Right lobe of liver (tissue), 6 donors: Measurements from ENCODE around the gene TOR4A. TPM values are rescaled to one million over a fixed set of nuclear protein-coding genes. Genes with fewer than 3 reads are reported as not detected.

Experiments
- ATAC-seq, 4 donors: fragments of 200-7000 bp; cut with Tn5 transposase; one replicate each; pipeline ENCODE4 v1.9.1; 2020; ENCODE audit warnings: mild to moderate bottlenecking in 4 of 4, moderate library complexity in 4 of 4
- DNase-seq, 3 donors: peaks; one replicate each; pipeline ENCODE4 v3.0.0-alpha.2; 2020
- H3K27ac ChIP-seq, 3 donors: fragments of 200-600 bp; one replicate each; pipeline ENCODE4 v1.8.0; 2022
- H3K27me3 ChIP-seq, 2 donors: fragments of 200-600 bp; one replicate each; pipeline ENCODE4 v1.8.0; 2022
- H3K36me3 ChIP-seq, 4 donors: fragments of 200-600 bp; sonication (generic) in 1 of 4; one replicate each; pipeline versions ENCODE4 v1.5.1 to v1.8.0; 2017 to 2022; ENCODE audit warnings: control low read depth in 1 of 4
- H3K4me1 ChIP-seq, 4 donors: fragments of 200-600 bp; sonication (generic) in 1 of 4; one replicate each; pipeline versions ENCODE4 v1.5.1 to v1.8.0; 2017 to 2022; ENCODE audit warnings: control low read depth in 1 of 4
- H3K4me3 ChIP-seq, 3 donors: fragments of 200-600 bp; one replicate each; pipeline ENCODE4 v1.8.0; 2022
- H3K9me3 ChIP-seq, 4 donors: fragments of 200-600 bp; sonication (generic) in 1 of 4; one replicate each; pipeline versions ENCODE4 v1.5.1 to v1.8.0; 2017 to 2022; ENCODE audit warnings: control low read depth in 1 of 4
- POLR2A ChIP-seq: fragments of 450-650 bp; IDR thresholded peaks from one replicate; pipeline ENCODE4 v1.6.1; 2017; ENCODE audit warnings: antibody characterized with exemption, mild to moderate bottlenecking
- whole genome bisulfite sequencing: methylation state at CpG from one replicate; pipeline ENCODE4 v1.1.6; 2018; ENCODE audit warnings: low coverage, low lambda C conversion rate; ENCODE audit not compliant: insufficient coverage; ENCODE audit errors: missing lambda C conversion rate; 5-methylcytosine and 5-hydroxymethylcytosine counted together
- intact Hi-C, 2 donors: fragments of 100-400 bp; cut with DNase I; formaldehyde crosslinking; loops; one replicate each; pipeline versions ENCODE4 v1.11.2 to v1.14.1; 2022
- total RNA-seq, 6 experiments: library from RNA; depleted of rRNA in 2 of 6; stranded (reverse); fragments of >200 nt in 2 of 6; fragmentation: NEBNext Ultra II Directional in 3 of 6; extraction: Animal tissue kit (Norgen Biotek cat#: 25700) in 3 of 6; gene quantifications; one replicate each; pipeline versions ENCODE4 v1.1.0 to v1.2.4, GENCODE V29; 2016 to 2023
- TF ChIP-seq, protein P1 (sequence below), 4 donors: fragments of 200-600 bp in 3 of 4; fragments of 450-650 bp in 1 of 4; IDR thresholded peaks; one replicate each; pipeline versions ENCODE4 v1.5.1 to v1.8.0; 2016 to 2022; ENCODE audit warnings: antibody characterized with exemption in 4 of 4, mild to moderate bottlenecking in 2 of 4
- donor health status: DM: no; HTN: yes; CAD: no.
- donor health status: DM: no; HTN: no; CAD: no.
- donor health status: DM: no; HTN: no; CAD: no.
- donor health status: DM: no; HTN: yes; CAD: no.
- donor health status: DM: no; HTN: yes; CAD: no.

TOR4A gene
- total RNA-seq, 6 experiments from 2014 or later = 2.2 to 4.9 (median 3.7) TPM

GRCh38 chr9:137244486-137245449 lies 32.8 kb upstream of the TOR4A start:
- Histone ChIP-seq H3K9me3 (no peaks in the 10 kb centered on the region), H3K4me3 (no peak overlapping the region), H3K27me3 (no peaks in the 10 kb centered on the region), H3K27ac (no peak overlapping the region), H3K4me1 (peaks cover 0 to 16% (median 8%) of the 10 kb centered on the region in 4 donors), H3K36me3 (peaks cover 0 to 13% (median 8%) of the 10 kb centered on the region in 4 donors)
- ATAC-seq (no peak), DNase-seq (no peak)
- intact Hi-C loops = no loop called here
- no peak for TF ChIP-seq POLR2A
- TF ChIP-seq, protein P1, sequence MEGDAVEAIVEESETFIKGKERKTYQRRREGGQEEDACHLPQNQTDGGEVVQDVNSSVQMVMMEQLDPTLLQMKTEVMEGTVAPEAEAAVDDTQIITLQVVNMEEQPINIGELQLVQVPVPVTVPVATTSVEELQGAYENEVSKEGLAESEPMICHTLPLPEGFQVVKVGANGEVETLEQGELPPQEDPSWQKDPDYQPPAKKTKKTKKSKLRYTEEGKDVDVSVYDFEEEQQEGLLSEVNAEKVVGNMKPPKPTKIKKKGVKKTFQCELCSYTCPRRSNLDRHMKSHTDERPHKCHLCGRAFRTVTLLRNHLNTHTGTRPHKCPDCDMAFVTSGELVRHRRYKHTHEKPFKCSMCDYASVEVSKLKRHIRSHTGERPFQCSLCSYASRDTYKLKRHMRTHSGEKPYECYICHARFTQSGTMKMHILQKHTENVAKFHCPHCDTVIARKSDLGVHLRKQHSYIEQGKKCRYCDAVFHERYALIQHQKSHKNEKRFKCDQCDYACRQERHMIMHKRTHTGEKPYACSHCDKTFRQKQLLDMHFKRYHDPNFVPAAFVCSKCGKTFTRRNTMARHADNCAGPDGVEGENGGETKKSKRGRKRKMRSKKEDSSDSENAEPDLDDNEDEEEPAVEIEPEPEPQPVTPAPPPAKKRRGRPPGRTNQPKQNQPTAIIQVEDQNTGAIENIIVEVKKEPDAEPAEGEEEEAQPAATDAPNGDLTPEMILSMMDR (IDR thresholded peaks at IDR 0.05) = no peak
- WGBS = 80% methylated on average over 6 of the region's 36 CpGs

DNA sequence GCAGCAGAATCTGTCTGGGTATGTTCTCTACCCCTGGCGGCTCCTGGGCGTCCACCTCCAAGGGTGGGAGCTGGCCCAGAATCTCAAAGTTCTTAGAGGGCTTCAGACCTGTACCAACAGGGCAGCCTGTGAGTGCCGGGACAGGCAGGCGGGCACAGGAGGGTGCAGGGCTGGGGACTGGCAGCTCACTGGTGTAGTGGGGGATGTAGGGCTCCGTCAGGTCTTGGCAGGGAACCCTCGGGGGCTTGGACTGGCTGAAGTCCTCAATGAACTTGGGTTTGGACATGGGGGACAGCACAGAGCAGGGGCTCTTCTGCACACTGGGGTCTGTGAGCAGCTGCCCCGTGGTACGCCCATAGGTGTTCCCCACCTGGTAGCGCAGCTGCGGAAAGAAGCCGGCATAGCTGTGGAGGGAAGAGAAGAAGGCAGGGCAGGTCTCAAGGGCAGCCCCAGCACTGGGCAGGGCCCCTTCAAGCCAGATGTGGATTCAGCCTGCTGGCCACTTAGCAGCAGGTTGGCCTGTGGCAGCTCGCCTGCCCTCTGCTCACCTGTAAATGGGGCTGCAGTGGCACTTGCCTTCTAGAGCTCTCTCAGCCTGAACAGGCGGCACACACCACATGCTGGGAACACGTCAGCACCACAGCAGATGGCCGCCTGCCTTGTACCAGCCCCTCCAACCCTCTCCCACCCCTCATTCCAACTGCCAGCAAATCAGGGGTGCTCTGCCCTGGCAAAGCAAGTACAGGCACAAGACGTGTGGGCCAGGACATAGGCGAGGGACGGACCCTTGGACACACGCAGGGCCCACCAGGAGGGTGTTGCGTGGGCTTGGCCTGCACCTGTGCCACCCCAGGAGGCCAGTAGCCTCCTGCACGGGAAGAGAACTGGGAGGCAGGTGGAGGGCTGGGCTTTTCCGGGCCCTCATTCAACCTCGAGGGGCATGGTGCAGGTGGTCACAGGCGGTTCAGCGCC lies 31.8 kb upstream of the TOR4A start:
- Histone ChIP-seq H3K27me3 (no peaks in the 10 kb centered on the region), H3K9me3 (no peaks in the 10 kb centered on the region), H3K27ac (no peak overlapping the region), H3K4me3 (no peak overlapping the region), H3K36me3 (peaks cover 0 to 13% (median 8%) of the 10 kb centered on the region in 4 donors), H3K4me1 (peaks cover 0 to 12% (median 8%) of the 10 kb centered on the region in 4 donors)
- intact Hi-C loops = no loop called here
- no peak for ATAC-seq
- no peak for DNase-seq
- WGBS = 89% methylated on average over 5 of the region's 25 CpGs
- TF ChIP-seq, protein P1 (IDR thresholded peaks at IDR 0.05) = no peak
- no peak for TF ChIP-seq POLR2A

DNA sequence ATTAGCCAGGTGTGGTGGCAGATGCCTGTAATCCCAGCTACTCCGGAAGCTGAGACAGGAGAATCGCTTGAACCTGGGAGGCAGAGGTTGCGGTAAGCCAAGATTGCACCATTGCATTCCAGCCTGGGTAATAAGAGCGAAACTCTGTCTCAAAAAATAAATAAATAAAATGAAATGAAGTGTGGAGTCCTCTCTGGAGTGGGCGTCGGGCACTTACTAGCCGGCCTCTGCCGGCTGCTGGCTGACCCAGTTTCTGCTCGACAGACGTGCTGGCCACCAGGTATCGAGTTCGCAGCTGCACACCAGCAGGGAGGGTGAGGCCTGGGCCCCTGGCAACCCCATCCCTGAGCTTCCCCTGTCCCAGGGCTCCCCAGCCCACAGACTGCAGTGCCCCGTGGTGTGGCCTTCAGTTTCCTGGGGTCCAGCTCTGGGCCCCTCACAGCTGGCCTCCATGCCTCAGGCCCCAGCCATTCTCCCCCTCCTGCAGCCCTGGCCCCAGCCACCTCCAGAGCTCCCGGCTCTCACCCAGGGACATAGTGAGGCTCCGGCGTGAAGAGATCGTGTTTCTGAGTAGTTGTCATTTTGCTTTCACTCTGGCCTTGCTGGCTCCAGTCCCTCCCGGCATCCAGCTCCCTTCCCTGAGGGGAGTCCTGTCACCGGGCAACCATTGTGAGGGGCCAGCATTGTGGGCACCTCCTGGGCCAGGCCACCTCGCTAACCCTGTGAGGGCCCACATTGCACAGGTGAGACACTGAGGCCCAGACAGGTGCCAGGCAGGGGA lies 30.2 kb upstream of the TOR4A start:
- 42% methylated on average over 8 of the region's 20 CpGs for WGBS
- no peak for DNase-seq

More for the DNA sequence above, 30.2 kb upstream of the TOR4A start:
- peaks cover 0 to 11% (median 6%) of the 10 kb centered on the region in 4 donors for H3K36me3 ChIP-seq
- H3K4me1 ChIP-seq = peaks cover 0 to 8% (median 6%) of the 10 kb centered on the region in 4 donors
- peak in 1 of 4 donors; percentile 36 for ATAC-seq
- no peak overlapping the region for H3K4me3 ChIP-seq
- no peaks in the 10 kb centered on the region for H3K9me3 ChIP-seq
- intact Hi-C loops = no loop called here
- TF ChIP-seq, protein P1 (IDR thresholded peaks at IDR 0.05) = no peak
- TF ChIP-seq POLR2A = no peak
- H3K27me3 ChIP-seq = no peaks in the 10 kb centered on the region
- H3K27ac ChIP-seq = no peak overlapping the region
